Cardiac muscle cell (in vitro differentiated cells and primary cell): Measurements from ENCODE around the gene DHH. TPM values are rescaled to one million over a fixed set of nuclear protein-coding genes. Genes with fewer than 3 reads are reported as not detected.

Experiments
- DNase-seq, 2 donors: peaks; one replicate each; pipeline versions ENCODE4 v3.0.0 to v3.0.0-alpha.2; 2010 to 2017; ENCODE audit warnings: low read depth in 1 of 2, low spot score in 1 of 2
- H3K27ac ChIP-seq: fragments of 200-600 bp; sonication (generic); 2 replicates; pipeline ENCODE4 v1.5.1; 2016
- H3K27me3 ChIP-seq: fragments of 200-600 bp; sonication (generic); 2 replicates; pipeline ENCODE4 v1.6.0; 2016; ENCODE audit warnings: control low read depth
- H3K36me3 ChIP-seq: fragments of 200-600 bp; sonication (generic); 2 replicates; pipeline ENCODE4 v1.5.1; 2016; ENCODE audit warnings: control low read depth
- H3K4me1 ChIP-seq: fragments of 200-600 bp; sonication (generic); 2 replicates; pipeline ENCODE4 v1.8.1; 2017; ENCODE audit warnings: low read depth, mild to moderate bottlenecking, mixed run types
- H3K4me3 ChIP-seq: fragments of 200-600 bp; sonication (generic); 2 replicates; pipeline ENCODE4 v1.5.1; 2016; ENCODE audit warnings: mild to moderate bottlenecking
- H3K9me3 ChIP-seq: fragments of 200-600 bp; sonication (generic); 2 replicates; pipeline ENCODE4 v1.5.1; 2017; ENCODE audit warnings: low read depth, mild to moderate bottlenecking, control low read depth
- CTCF ChIP-seq: IDR thresholded peaks from 2 replicates; pipeline ENCODE4 v1.5.1; 2012; ENCODE audit warnings: low read depth, mild to moderate bottlenecking, low read length
- polyA plus RNA-seq: library from polyadenylated mRNA; unstranded; fragments of >200 nt; fragmentation: Nextera tagmentation; extraction: Ambion mirVana; gene quantifications from 2 replicates; pipeline ENCODE4 v1.2.1, GENCODE V29; 2016
- total RNA-seq: library from RNA; depleted of rRNA; stranded (reverse); fragments of >200 nt; gene quantifications from 2 replicates; pipeline ENCODE4 v1.2.3, GENCODE V29; 2016

DHH gene
- total and polyA plus RNA-seq, 2 experiments from 2014 or later, result 0.36 TPM; not detected in 1

- DNase-seq, result no peak
- no peaks in the 10 kb centered on the region for H3K4me1 ChIP-seq
- peaks cover 4% of the 10 kb centered on the region for H3K27me3 ChIP-seq
- TF ChIP-seq CTCF, result no peak
- H3K4me3 ChIP-seq, result no peak overlapping the region
- H3K36me3 ChIP-seq, result peaks cover 52% of the 10 kb centered on the region
- no peak overlapping the region for H3K27ac ChIP-seq
- no peaks in the 10 kb centered on the region for H3K9me3 ChIP-seq
Measured at GRCh38 chr12:49100380-49100779, 5.8 kb upstream of the DHH start.

- H3K4me1 ChIP-seq, result peaks cover 8% of the 10 kb centered on the region
- no peaks in the 10 kb centered on the region for H3K9me3 ChIP-seq
- no peak overlapping the region for H3K27ac ChIP-seq
- no peak overlapping the region for H3K4me3 ChIP-seq
- no peak for DNase-seq
- peaks cover 21% of the 10 kb centered on the region for H3K27me3 ChIP-seq
- H3K36me3 ChIP-seq, result peaks cover 46% of the 10 kb centered on the region
- TF ChIP-seq CTCF, result no peak
Measured at GRCh38 chr12:49098703-49099102, 4.1 kb upstream of the DHH start.

- no peaks in the 10 kb centered on the region for H3K9me3 ChIP-seq
- TF ChIP-seq CTCF, result peak; percentile 84
- H3K27me3 ChIP-seq, result peaks cover 28% of the 10 kb centered on the region
- peaks cover 8% of the 10 kb centered on the region for H3K4me1 ChIP-seq
- peaks cover 39% of the 10 kb centered on the region for H3K36me3 ChIP-seq
- no peak overlapping the region for H3K4me3 ChIP-seq
- DNase-seq, result peak; percentile 64 to 69
- H3K27ac ChIP-seq, result no peak overlapping the region
Measured at GRCh38 chr12:49098035-49098451, 3.4 kb upstream of the DHH start.

- DNase-seq, result no peak
- H3K4me1 ChIP-seq, result peaks cover 8% of the 10 kb centered on the region
- H3K4me3 ChIP-seq, result no peak overlapping the region
- H3K36me3 ChIP-seq, result peaks cover 33% of the 10 kb centered on the region
- no peak overlapping the region for H3K27ac ChIP-seq
- no peaks in the 10 kb centered on the region for H3K9me3 ChIP-seq
- no peak for TF ChIP-seq CTCF
- peaks cover 34% of the 10 kb centered on the region for H3K27me3 ChIP-seq
Measured at GRCh38 chr12:49097381-49097780, 2.8 kb upstream of the DHH start.

- Histone ChIP-seq H3K4me1 (peaks cover 8% of the 10 kb centered on the region), H3K27ac (no peak overlapping the region), H3K27me3 (peaks cover 59% of the 10 kb centered on the region), H3K4me3 (no peak overlapping the region), H3K36me3 (peaks cover 10% of the 10 kb centered on the region), H3K9me3 (no peaks in the 10 kb centered on the region)
- TF ChIP-seq CTCF, result no peak
- DNase-seq, result no peak
Measured at GRCh38 chr12:49094975-49095365, 369 bp upstream of the DHH start.

- Histone ChIP-seq H3K4me3 (peak overlapping the region; percentile 13), H3K36me3 (peaks cover 6% of the 10 kb centered on the region), H3K9me3 (no peaks in the 10 kb centered on the region), H3K27ac (no peak overlapping the region), H3K27me3 (peaks cover 70% of the 10 kb centered on the region), H3K4me1 (peaks cover 8% of the 10 kb centered on the region)
- TF ChIP-seq CTCF, result no peak
- peak in 1 of 2 donors; percentile 28 for DNase-seq
Measured at GRCh38 chr12:49093792-49094159, 825 bp downstream of the DHH start.
